ENCODE measurements around the gene LAMC2.

DNA sequence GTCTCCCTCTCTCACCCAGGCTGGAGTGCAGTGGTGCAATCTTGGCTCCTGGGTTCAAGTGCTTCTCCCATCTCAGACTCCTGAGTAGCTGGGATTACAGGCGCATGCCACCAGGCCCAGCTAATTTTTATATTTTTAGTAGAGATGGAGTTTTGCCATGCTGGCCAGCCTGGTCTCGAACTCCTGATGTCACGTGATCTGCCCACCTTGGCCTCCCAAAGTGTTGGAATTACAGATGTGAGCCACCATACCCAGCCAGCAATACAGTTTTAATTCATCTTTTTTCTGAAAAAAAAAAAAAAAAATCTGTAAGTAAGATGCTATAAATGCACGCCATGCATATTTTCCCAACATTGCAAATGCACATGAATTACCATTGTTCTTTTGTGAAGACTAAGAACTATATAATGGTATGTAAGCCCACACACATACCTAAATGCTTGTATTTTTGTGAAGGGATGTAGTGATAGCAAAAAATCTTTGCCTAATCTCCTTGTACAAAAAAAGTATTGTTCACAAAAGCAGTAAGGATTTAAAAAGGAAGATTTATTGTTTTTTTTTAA, 8.0 kb downstream of the LAMC2 start:
- TF ChIP-seq CTCF (conservative IDR thresholded peaks at IDR 0.05; ENCODE audit: low read depth, low read length) (no peak), EZH2 (IDR thresholded peaks at IDR 0.05; ENCODE audit: borderline replicate concordance, low read depth, low read length, poor library complexity, severe bottlenecking) (no peak)

Data from A673 (cell line).